Left kidney (tissue), 2 donors: ENCODE results near the gene NF1. TPM values are rescaled to one million over a fixed set of nuclear protein-coding genes. Genes with fewer than 3 reads are reported as not detected.
"Not testable (repeated sequence)": the region's sequence is repeated elsewhere in the genome, so short reads cannot be mapped to it uniquely, and the experiment has no call there.

Experiments
- DNase-seq: peaks from one replicate; pipeline ENCODE4 v3.0.0-alpha.2; 2013
- polyA plus RNA-seq: library from polyadenylated mRNA; unstranded; fragments of 120-200 nt; gene quantifications from one replicate; pipeline ENCODE4 v1.2.1, GENCODE V29; 2013; ENCODE audit not compliant: insufficient read length

NF1 gene
- polyA plus RNA-seq, 1 donor = 53.9 TPM

GRCh38 chr17:31252741-31253140 is 158.0 kb downstream of the NF1 start:
- DNase-seq = no peak

- no peak for DNase-seq
Measured at GRCh38 chr17:31254654-31255053, 159.9 kb downstream of the NF1 start.

- no peak for DNase-seq
Measured at GRCh38 chr17:31256936-31257335, 162.2 kb downstream of the NF1 start.

GRCh38 chr17:31260151-31260550 is 165.4 kb downstream of the NF1 start:
- DNase-seq = no peak

GRCh38 chr17:31261601-31262000 is 166.8 kb downstream of the NF1 start:
- no peak for DNase-seq

- DNase-seq = not testable (repeated sequence)
Measured at GRCh38 chr17:31262923-31263322, 168.1 kb downstream of the NF1 start.

GRCh38 chr17:31266042-31266441 is 171.3 kb downstream of the NF1 start:
- DNase-seq = no peak

GRCh38 chr17:31269036-31269577 is 174.3 kb downstream of the NF1 start:
- DNase-seq = no peak

GRCh38 chr17:31269578-31269983 is 174.8 kb downstream of the NF1 start:
- DNase-seq = peak; percentile 6

- no peak for DNase-seq
Measured at GRCh38 chr17:31272236-31272635, 177.5 kb downstream of the NF1 start.

GRCh38 chr17:31272803-31273202 is 178.0 kb downstream of the NF1 start:
- DNase-seq = no peak

GRCh38 chr17:31273516-31273915 is 178.7 kb downstream of the NF1 start:
- no peak for DNase-seq

- no peak for DNase-seq
Measured at GRCh38 chr17:31274252-31274651, 179.5 kb downstream of the NF1 start.

GRCh38 chr17:31275116-31275515 is 180.3 kb downstream of the NF1 start:
- DNase-seq = no peak

- no peak for DNase-seq
Measured at GRCh38 chr17:31279401-31279800, 184.6 kb downstream of the NF1 start.

GRCh38 chr17:31281061-31281460 is 186.3 kb downstream of the NF1 start:
- no peak for DNase-seq

GRCh38 chr17:31283841-31284240 is 189.1 kb downstream of the NF1 start:
- no peak for DNase-seq

GRCh38 chr17:31286587-31286986 is 191.8 kb downstream of the NF1 start:
- no peak for DNase-seq

GRCh38 chr17:31287932-31288331 is 193.2 kb downstream of the NF1 start:
- not testable (repeated sequence) for DNase-seq

GRCh38 chr17:31289790-31290189 is 195.0 kb downstream of the NF1 start:
- DNase-seq = no peak

- no peak for DNase-seq
Measured at GRCh38 chr17:31291820-31292219, 197.0 kb downstream of the NF1 start.

GRCh38 chr17:31293581-31293980 is 198.8 kb downstream of the NF1 start:
- DNase-seq = no peak

- DNase-seq = no peak
Measured at GRCh38 chr17:31294231-31294630, 199.5 kb downstream of the NF1 start.

- no peak for DNase-seq
Measured at GRCh38 chr17:31294820-31295488, 200.2 kb downstream of the NF1 start.
